HG02981 (cell line): ENCODE results near the gene RFNG.

Source experiments
- ATAC-seq: cut with Tn5 transposase; IDR thresholded peaks from one replicate; pipeline ENCODE4 v1.9.1; 2021; ENCODE audit warnings: mild to moderate bottlenecking, moderate library complexity; ENCODE audit not compliant: unreplicated experiment

Gene RFNG

DNA sequence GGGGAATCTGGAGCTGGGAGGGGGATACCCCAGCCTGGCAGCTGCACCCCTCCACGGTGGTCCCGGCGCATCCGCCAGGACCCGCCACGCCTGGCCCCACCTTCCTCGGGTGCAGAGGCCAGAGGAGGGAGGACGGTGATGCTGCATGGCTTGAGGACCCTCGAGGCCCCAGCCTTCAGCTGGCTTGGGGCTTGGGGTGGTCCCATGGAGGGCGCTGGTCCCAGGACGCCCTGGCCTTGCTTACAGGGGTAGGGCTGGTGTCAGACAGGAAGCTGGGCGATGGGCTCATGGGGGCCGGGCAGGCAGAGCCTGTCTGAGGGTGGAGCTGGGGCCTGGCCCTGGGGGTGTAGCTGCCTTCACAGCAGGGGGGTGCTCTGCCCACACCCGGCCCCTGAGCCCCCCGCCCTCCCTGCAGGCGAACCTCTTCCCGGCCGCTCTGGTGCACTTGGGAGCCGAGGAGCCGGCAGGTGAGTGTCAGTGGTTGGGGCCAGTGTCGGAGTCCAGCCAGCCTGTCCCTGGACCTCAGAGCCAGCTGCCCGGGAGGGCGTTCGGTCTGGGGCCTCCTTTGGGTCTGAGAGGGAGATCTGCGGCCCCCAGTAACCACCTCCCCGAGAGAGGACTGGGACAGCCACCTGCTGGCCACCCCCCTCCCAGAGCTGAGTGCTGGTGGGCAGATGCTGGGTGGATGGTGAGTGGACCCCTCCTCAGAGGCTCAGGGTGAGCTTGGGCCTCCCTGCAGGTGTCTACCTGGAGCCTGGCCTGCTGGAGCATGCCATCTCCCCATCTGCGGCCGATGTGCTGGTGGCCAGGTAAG, 35.3 kb downstream of the RFNG start:
- no peak for ATAC-seq

DNA sequence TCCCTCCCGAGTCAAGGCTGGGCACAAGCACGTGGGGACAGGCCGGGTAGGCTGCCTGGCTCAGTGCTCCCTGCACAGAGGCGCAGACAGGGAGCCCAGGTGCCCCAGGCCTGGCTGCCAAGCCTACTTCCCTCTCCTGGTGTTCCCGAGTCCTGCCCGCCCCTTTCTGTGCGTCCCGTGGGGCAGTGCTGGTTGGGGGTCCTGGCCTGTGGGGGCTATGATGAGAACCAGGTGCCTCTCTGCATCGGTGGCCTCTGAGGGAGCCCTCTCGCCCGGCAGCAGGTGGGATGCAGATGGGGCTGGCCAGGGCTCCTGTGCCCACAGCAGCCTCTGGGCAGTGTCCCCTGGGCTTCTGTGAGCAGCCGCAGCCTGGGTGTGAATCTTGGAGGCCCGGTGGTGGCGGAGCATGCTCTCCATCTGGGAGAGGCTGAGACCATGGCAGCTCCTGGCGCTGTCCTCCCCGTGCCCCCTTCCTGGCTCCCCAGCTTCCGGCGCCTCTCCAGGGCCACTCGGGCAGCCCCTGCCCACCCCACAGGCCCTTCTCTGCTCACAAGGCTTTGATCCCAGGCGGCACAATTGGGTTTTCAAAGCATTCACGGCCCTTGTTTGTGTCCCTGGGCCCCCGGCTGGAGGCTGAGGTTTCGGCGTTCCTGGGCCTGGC, 36.2 kb downstream of the RFNG start:
- ATAC-seq = no peak

DNA sequence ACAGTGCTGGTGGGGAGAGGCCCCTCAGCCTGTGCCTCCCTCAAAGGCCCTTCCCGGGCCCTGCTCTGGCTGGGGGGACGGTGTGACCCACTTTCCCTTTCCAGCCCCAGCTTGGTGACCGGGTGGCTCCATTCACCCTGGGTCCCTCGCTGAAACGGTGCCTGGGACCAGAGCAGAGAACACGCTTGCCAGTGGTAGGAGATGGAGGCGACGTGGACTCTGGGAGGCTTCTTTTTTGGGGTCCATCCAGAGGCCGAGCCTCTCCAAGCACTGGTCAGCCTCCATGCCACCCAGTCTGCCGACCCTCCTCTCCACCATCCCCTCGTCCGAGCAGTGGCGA, 36.7 kb downstream of the RFNG start:
- ATAC-seq = no peak

DNA sequence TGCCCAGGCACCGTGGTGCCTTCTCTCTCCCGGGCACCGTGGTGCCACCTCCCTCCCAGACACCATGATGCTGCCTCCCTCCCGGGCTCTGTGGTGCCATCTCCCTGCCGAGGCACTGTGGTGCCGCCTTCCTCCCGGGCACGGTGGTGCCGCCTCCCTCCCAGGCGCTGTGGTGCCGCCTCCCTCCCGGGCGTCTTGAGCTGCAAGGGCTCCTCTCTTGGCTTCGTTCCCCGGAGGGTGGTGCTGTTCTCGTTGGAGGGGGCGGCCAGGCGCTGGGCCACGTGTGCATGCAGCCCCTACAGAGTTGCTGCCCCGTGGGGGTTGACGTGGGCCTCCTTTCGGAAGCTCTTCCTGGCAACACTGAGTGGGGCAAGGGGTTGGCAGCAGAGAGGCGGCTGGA, 37.2 kb downstream of the RFNG start:
- no peak for ATAC-seq

DNA sequence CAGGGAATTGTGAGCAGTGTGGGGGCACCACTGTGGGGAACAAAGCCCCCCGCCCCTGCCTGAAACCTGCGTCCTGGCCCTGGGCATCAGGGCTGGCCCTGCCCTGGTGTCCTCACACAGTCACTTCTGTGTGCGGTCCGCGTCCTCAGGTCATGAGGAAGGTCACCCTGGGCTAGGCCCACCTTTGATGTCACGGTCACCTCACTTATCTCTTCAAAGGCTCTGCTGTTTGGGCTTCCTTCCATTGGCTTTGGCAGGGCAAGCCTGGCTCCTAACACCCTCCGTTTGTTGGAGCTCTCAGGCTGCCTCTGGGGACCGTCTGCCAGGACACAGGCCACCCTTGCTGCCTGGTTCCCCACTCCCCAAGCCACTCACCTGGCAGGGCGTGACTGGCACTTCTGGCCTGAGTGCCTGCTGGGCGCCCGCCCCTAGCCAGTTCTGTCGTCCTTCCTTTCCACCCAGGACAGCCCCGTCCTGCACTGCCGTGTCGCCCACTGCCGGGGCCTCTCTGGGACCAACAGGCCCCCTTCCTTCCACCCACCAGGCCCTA, 37.8 kb downstream of the RFNG start:
- no peak for ATAC-seq

DNA sequence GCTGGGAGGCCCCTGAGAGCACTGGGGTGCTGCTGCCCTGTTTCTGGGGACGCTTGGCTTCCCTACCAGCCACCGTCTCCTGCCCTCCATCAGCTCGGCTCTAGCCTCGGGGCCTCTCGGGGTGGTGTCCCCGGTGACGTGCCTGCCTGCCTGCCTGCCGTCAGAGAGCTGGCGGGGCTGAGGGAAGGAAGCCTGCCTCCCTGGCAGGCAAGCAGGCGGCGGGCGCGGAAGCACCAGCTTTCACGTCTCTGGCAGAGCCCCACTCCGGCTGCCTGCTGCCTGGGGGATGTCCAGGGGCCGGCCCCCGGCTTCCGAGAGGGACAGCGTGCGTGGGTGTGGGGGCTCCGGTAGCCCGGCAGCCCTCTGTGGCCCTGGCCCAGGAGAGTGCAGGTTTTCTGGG, 38.3 kb downstream of the RFNG start:
- no peak for ATAC-seq

DNA sequence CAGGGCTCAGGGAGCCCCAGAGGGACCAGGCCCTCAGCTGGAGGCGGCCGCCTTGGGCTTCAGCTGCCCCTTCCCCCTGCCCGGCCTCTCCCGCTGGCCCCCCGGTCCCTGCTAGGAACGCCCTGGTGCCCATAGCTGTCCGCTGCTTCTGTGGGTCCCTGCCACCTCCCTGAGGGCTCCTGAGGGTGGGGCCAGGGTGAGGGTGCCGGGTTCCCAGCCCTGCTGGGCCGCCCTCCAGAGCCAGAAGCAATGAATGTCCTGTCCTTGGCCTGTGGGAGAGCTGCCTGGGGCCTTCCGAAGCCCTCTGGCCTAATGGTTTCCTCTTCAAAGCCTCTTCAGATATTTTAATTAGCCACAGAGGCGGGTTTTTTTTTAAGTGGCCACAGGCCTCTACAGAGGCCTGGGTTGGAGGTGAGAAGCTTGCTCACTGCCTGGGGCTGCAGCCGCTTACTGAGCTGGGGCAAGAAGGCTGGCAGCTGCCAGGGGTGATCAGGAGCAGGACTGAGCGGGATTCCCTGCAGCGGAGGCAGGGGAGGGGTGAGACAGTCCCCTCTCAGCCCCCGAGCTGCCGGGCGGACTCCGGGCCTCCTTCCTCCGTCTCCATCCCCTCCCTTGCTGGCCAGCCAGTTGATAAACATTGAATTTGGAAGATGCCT, 38.8 kb downstream of the RFNG start:
- ATAC-seq = no peak

DNA sequence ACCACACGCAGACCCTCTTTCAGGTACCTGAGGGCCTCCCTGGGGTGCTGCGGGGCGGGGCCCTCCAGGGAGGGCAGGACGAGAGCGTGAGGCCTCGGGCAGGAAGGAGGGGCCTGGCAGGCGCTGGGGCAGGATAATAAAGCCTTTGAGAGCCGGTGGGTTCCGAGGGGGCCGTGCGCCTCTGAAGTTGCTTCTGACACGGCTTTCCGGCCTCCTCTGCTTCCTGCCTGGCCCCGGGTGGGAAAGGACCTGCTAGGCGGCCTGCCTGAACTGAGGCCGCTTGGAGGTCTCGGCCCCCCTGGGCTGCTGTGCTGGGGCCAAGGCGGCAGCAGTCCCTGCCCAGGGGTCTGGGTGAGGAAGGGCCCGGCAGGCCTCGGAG, 39.4 kb downstream of the RFNG start:
- ATAC-seq = no peak

DNA sequence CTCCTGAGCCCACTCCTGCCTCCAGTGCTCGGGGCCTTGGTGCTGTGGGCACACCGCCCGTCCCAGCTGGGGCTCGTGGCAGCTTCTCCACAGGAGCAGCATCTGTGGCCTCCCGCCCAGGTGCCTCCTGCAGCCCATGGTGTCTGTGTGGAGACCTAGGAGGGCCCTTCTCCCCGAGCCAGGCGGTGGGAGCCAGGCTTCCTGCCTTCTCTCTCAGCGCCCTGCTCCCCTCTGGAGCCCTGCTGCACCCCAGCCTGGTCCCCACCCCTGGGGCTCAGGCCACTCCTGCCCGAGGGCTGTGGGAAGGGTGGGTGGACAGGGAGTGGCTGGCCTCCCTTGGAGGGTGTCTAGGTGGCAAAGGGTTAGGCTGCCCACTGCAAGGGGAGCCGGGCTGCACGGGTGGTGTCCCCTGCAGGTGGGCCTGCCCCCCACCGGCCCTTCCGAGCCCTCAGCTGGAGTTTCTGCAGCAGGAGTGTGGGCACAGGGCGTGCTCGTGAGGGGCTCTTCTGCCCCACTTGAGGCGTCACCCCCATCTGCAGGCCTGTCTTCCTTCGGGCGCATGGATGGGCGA, 39.9 kb downstream of the RFNG start:
- no peak for ATAC-seq

DNA sequence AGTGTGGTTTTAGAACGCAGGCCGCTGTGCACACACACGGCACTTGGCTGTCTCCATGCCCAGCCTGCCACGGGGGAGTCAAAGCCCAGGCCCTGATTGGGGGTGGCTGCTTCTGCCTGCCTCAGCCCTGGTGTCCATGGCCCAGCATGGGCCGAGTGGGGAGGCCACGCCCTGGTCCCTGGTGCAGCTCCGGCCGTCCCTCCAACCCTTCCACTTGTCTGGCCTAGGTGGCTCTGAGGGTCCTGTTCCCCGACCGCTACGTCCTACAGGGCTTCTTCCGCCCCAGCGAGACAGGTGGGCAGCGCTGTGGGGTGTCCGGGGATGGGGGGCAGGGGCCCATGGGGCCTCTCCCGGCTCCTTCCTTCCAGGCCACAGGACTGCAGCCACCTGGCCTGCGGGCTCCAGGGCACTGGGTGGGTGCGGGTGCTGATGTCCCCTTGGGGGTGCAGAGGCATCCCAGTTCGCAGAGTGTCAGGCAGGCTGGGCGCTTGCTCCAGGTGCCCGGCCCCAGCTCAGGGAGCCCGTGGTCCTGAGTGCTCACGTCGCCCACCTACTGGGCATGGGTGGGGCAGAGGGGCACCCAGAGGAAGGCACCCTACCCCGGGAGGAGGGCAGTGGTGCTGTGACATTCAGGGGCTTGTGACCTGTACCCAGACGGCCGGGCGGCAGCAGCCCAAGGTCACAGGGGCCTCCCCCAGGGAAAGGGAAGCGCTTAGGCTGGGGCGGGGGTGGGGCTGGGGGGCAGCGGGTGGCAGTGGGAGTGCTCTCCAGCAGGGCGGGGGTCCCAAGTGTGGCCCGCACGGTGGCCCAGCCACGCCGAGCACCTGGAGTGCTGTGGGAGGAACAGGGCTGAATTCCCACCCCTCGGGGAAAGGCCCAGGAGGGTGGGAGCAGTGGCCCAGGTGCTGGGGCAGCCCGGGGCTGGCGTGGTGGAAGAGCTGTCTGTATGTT, 40.8 kb downstream of the RFNG start:
- no peak for ATAC-seq

DNA sequence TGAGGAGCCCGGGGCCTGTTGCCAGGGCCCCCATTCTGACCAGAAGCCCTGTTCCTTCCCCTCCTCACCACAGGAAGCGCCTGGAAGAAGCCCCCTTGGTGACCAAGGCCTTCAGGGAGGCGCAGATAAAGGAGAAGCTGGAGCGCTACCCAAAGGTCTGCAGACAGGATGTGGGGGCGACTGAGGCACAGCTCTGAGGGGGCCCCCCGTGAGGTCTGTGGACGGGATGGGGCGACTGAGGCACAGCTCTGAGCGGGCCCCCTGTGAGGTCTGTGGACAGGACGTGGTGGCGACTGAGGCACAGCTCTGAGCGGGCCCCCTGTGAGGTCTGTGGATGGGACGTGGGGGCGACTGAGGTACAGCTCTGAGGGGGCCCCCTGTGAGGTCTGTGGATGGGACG, 42.2 kb downstream of the RFNG start:
- ATAC-seq = no peak

DNA sequence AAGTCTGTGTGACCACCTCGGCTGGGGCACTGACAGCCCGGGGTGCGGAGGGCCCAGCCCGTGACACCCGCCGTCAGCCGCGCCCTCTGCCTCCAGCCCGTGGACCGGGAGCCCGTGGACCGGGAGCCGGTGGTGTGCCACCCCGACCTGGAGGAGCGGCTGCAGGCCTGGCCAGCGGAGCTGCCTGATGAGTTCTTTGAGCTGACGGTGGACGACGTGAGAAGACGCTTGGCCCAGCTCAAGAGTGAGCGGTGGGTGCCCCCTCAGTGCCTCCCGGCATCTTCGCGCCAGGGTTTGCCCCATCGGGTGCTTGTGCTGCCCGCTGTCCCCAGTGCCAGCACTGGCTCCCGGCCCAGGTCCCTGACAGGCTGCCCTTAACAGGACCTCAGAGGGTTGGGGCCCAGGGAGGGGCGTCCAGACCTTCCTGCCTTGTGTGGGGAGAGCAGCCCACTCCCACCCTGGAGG, 42.6 kb downstream of the RFNG start:
- no peak for ATAC-seq

DNA sequence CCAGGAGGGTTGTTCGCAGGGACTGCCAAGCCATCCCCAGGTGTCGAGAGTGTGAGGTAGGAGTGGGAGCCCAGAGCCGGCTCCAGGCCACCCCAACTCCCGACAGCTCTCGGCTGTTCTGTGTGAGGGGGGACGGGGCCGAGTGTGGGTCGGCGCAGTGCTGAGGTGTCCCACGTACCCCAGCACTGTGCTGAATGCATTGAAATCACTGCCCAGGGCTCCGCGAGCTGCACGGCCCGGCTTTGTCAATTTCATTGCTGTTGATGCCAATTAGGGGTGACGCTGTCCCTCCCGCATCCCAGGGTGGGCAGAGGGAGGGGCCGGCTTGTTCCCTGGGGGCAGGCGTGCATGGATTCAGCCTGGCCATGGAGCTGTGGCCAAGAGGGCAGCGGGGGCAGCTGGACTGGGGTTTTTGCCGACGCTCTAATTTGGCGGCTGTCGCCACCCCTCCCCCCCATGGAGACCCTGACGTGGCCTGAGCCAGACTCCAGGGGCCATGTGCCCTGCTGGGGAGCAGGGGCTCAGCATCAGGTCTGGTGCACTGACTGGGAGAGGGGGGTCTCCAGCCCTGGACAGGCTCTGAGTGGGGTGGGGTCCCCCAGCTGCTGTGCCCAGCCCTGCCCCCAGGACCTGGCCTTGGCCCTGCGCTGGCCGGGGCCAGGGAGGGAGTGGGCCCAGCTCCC, 43.2 kb downstream of the RFNG start:
- no peak for ATAC-seq

DNA sequence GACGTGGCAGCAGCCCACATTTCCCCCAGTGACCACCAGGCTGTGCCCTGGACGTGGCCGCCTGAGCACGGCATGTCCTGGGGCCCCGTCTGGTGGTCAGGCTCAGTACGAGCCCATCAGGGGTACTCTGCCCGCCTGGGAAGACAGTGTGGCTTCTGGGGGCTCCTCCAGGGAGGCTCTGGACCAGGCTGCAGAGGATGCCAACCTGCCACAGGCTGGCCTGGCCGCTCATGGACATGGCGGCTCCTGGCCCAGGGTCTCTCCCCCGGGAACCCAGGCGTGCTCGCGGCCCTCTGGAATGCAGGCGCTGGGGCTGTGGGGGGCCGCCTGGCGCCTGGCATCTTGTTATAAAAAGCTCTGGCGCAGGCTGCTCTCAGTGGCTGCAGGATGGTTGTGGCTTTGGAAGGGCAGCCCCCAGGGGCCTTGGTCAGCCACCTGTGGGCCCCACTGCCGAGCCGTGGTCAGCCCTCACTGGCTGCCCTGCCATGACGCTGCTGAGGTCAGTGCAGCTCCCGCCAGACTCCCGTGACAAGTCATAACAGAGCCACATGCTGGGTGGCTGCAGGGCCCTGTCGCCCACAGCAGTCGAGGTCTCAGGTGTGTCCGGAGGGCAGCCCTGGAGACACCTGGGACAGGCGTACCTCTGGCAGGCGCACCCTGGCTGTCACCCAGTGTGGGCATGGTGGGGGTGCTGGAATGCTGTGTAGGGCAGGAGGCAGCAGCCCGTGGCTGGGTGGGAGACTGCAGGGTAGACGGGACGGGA, 43.9 kb downstream of the RFNG start:
- ATAC-seq = no peak

DNA sequence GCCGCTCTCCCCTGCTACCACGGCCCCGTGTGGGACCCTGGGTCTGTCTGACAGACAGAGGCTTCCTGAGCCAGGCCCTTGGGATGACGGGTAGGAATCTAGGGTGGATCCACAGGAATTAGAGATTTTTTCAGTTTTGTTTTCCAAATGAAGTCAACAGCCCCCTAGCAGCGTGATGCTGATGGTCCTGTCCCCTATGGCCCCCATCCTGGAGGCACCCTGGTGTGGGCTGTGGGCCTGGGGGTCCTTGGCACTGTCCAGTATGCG, 44.5 kb downstream of the RFNG start:
- no peak for ATAC-seq

DNA sequence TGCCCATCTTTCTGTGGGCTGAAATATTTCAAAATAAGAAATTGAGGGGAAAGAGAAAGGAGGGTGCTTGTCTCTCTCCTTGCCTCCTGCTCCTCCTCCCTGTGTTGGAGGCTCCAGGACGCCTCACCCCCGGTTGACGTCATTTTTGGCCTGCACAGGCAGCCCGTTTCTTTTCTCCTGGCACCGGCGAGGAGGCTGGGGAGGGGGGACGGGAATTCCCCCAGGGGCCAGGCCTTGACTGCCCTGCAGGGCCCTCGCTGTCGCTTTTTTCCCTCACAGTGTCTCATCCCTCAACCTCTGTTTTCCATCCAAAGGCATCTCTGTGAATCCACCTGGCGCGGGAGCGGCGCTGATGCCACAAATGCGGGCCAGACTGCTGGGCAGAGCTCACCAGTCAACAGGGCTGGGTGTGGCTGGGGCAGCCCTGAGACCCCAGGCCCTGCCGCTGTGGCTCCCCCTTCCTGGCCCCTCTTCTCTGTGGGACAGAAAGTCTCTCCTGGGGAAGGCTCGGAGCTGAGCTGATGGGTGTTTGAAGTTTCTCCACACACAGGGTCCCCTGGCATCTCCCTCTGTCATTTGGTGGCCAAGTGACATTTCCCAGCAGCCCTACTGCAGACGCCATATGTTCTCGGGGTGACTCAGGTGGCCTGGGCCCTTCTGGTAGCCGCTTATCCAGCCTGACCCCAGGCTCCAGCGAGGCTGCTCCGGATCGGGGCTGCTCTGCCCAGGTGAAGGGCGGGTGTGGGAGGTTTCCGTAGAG, 45.0 kb downstream of the RFNG start:
- no peak for ATAC-seq

DNA sequence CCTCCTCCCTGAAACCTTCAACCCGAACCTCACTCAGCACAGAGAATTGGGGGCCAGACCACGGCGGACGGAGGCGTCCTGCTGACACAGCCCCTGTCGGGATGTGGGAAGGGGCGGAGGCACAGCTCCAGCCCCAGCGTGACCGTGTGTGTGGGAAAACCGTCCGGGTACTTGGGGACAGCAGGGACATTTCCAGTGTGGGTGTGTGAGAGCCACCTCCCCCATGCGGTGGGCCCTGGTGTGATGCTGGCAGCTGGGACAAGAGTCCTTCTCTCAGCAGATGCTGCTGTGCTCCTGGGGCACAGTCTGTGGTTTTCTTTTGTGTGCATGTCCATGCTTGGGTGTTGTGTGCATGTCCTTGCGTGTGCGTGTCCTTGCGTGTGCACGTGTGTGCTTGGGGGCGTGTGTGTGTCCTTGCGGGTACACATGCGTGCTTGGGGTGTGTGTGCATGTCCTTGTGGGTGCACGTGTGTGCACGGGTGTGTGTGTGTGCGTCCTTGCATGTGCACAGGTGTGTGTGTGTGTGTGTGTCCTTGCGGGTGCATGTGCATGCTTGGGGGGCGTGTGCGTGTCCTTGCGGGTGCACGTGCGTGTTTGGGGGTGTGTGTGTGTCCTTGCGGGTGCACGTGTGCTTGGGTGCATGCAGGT, 45.8 kb downstream of the RFNG start:
- no peak for ATAC-seq
